Cardiac muscle cell (in vitro differentiated cells and primary cell): ENCODE data around the gene TRAP1. TPM values are rescaled to one million over a fixed set of nuclear protein-coding genes. Genes with fewer than 3 reads are reported as not detected.

ENCODE experiments used
- DNase-seq, 2 donors: peaks; one replicate each; pipeline versions ENCODE4 v3.0.0 to v3.0.0-alpha.2; 2010 to 2017; ENCODE audit warnings: low read depth in 1 of 2, low spot score in 1 of 2
- H3K27ac ChIP-seq: fragments of 200-600 bp; sonication (generic); 2 replicates; pipeline ENCODE4 v1.5.1; 2016
- H3K27me3 ChIP-seq: fragments of 200-600 bp; sonication (generic); 2 replicates; pipeline ENCODE4 v1.6.0; 2016; ENCODE audit warnings: control low read depth
- H3K36me3 ChIP-seq: fragments of 200-600 bp; sonication (generic); 2 replicates; pipeline ENCODE4 v1.5.1; 2016; ENCODE audit warnings: control low read depth
- H3K4me1 ChIP-seq: fragments of 200-600 bp; sonication (generic); 2 replicates; pipeline ENCODE4 v1.8.1; 2017; ENCODE audit warnings: low read depth, mild to moderate bottlenecking, mixed run types
- H3K4me3 ChIP-seq: fragments of 200-600 bp; sonication (generic); 2 replicates; pipeline ENCODE4 v1.5.1; 2016; ENCODE audit warnings: mild to moderate bottlenecking
- H3K9me3 ChIP-seq: fragments of 200-600 bp; sonication (generic); 2 replicates; pipeline ENCODE4 v1.5.1; 2017; ENCODE audit warnings: low read depth, mild to moderate bottlenecking, control low read depth
- CTCF ChIP-seq: IDR thresholded peaks from 2 replicates; pipeline ENCODE4 v1.5.1; 2012; ENCODE audit warnings: low read depth, mild to moderate bottlenecking, low read length
- polyA plus RNA-seq: library from polyadenylated mRNA; unstranded; fragments of >200 nt; fragmentation: Nextera tagmentation; extraction: Ambion mirVana; gene quantifications from 2 replicates; pipeline ENCODE4 v1.2.1, GENCODE V29; 2016
- total RNA-seq: library from RNA; depleted of rRNA; stranded (reverse); fragments of >200 nt; gene quantifications from 2 replicates; pipeline ENCODE4 v1.2.3, GENCODE V29; 2016

TRAP1 gene
- total and polyA plus RNA-seq, 2 experiments from 2014 or later = 157 to 164 TPM

- peak; percentile 85 to 96 for DNase-seq
- no peak overlapping the region for H3K27ac ChIP-seq
- peak; percentile 94 for TF ChIP-seq CTCF
- H3K27me3 ChIP-seq = no peaks in the 10 kb centered on the region
- H3K36me3 ChIP-seq = peaks cover 13% of the 10 kb centered on the region
- no peaks in the 10 kb centered on the region for H3K9me3 ChIP-seq
- H3K4me1 ChIP-seq = no peaks in the 10 kb centered on the region
- no peak overlapping the region for H3K4me3 ChIP-seq
Observed at GRCh38 chr16:3690470-3690928, 26.8 kb downstream of the TRAP1 start.

DNA sequence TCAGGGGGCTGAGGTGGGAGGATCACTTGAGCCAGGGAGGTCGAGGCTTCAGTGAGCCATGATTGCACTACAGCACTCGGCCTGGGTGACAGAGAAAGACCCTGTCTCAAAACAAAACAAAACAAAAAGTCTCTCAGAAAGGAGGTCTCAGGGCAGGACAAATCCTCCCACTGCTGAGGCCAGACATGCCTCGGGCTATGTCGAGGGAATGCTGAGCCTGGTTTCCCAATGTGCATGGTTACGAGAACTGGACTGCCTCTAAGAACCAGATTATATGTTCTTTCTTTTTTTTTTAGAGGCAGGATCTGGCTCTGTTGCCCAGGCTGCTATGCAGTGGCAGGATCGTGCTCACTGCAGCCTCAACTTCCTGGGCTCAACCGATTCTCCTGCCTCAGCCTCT is 27.6 kb downstream of the TRAP1 start:
- Histone ChIP-seq H3K4me1 (no peaks in the 10 kb centered on the region), H3K27ac (no peak overlapping the region), H3K36me3 (peaks cover 21% of the 10 kb centered on the region), H3K9me3 (no peaks in the 10 kb centered on the region), H3K27me3 (no peaks in the 10 kb centered on the region), H3K4me3 (no peak overlapping the region)
- TF ChIP-seq CTCF = no peak
- no peak for DNase-seq

- TF ChIP-seq CTCF = no peak
- Histone ChIP-seq H3K9me3 (no peaks in the 10 kb centered on the region), H3K27me3 (no peaks in the 10 kb centered on the region), H3K4me1 (no peaks in the 10 kb centered on the region), H3K36me3 (peaks cover 27% of the 10 kb centered on the region), H3K27ac (no peak overlapping the region), H3K4me3 (no peak overlapping the region)
- DNase-seq = no peak
Observed at GRCh38 chr16:3687792-3688191, 29.5 kb downstream of the TRAP1 start.

- DNase-seq = no peak
- Histone ChIP-seq H3K36me3 (peaks cover 28% of the 10 kb centered on the region), H3K27me3 (no peaks in the 10 kb centered on the region), H3K4me3 (no peak overlapping the region), H3K4me1 (no peaks in the 10 kb centered on the region), H3K27ac (no peak overlapping the region), H3K9me3 (no peaks in the 10 kb centered on the region)
- no peak for TF ChIP-seq CTCF
Observed at GRCh38 chr16:3687021-3687420, 30.3 kb downstream of the TRAP1 start.

- Histone ChIP-seq H3K27me3 (no peaks in the 10 kb centered on the region), H3K9me3 (no peaks in the 10 kb centered on the region), H3K4me3 (no peak overlapping the region), H3K36me3 (peaks cover 52% of the 10 kb centered on the region), H3K27ac (no peak overlapping the region), H3K4me1 (no peaks in the 10 kb centered on the region)
- DNase-seq = peak in 1 of 2 donors; percentile 16
- TF ChIP-seq CTCF = no peak
Observed at GRCh38 chr16:3681206-3681605, 36.1 kb downstream of the TRAP1 start.

GRCh38 chr16:3677994-3678393 is 39.3 kb downstream of the TRAP1 start:
- H3K4me3 ChIP-seq = no peak overlapping the region
- no peaks in the 10 kb centered on the region for H3K4me1 ChIP-seq
- TF ChIP-seq CTCF = no peak
- H3K27ac ChIP-seq = no peak overlapping the region
- H3K27me3 ChIP-seq = no peaks in the 10 kb centered on the region
- peaks cover 44% of the 10 kb centered on the region for H3K36me3 ChIP-seq
- no peak for DNase-seq
- no peaks in the 10 kb centered on the region for H3K9me3 ChIP-seq
